Dedifferentiated amniotic fluid mesenchymal stem cell (primary cell): ENCODE measurements around the gene GNAZ.
"Not testable (repeated sequence)": the region's sequence is repeated elsewhere in the genome, so short reads cannot be mapped to it uniquely, and the experiment has no call there.

Source experiments
- DNase-seq: peaks from one replicate; pipeline ENCODE4 v3.0.0-alpha.2; 2016; ENCODE audit errors: extremely low spot score

Gene GNAZ

DNA sequence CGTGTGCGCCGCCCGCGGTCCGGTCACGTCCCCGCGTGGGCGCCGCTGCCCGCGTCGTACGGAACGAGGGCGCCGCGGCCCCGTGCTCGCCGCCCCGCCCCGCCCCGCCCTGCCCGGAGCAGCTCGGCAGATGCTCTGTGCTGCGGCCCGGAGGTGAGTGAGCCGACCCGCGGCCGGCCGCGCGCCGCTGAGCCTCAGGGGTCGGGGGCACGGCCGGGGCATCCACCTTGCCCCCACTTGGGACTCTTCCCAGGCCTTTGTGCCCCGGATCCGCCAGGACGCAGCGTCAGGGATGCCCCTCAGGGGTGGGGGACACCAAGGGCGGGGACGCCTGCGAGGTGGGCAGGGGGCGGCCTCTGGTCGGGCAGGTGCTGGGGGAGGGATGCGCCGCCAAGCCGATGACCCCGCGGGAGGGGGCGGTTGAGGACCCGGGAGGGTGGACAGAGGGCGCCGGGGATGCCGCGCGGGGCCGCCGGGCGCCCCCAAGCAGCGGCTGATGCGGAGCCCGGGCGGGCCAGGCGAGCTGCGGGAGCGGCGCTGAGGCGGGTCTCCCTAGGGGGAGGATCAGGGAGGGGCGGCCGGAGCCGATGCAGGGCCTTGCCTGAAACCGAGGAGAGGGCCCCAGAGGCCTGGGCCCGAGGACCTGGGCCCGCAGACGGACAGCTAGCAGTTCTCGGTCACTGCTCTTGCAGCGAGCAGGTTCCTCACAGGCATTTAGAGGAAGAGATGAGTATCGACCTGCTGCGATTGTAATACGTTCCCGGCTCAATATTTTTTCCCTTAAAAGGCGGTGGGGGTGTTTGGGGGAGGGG is at the start of gene GNAZ:
Gene GNAZ (plus strand): TSS at position 102 of the 812 bp plus-strand sequence. CDS start 25,177 bp downstream, outside the sequence.
- no peak for DNase-seq

- no peak for DNase-seq
Measured at GRCh38 chr22:23020659-23021293, 49.5 kb upstream of the GNAZ start.

DNA sequence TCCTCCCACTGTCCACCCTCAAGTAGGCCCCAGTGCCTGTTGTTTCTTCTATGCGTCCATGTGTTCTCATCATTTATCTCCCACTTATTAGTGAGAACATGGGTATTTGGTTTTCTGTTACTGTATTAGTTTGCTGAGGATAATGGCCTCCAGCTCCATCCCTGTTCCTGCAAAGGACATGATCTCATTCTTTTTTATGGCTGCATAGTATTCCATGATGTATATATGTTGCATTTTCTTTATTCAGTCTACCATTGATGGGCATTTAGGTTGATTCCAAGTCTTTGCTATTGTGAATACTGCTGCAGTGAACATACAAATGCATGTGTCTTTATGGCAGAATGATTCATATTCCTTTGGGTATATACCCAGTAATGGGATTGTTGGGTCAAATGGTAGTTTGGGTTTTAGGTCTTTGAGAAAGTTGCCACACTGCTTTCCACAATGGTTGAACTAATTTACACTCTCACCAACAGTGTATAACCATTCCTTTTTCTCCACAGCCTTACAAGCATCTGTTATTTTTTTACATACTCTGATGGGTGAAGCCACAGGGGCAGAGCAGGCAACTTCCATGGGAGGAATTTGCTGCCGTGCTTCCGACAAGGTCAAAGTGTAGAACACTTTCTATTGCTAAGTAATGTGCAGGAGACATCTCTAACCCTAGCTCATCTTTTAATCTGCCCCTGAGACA is 48.5 kb upstream of the GNAZ start:
- not testable (repeated sequence) for DNase-seq

DNA sequence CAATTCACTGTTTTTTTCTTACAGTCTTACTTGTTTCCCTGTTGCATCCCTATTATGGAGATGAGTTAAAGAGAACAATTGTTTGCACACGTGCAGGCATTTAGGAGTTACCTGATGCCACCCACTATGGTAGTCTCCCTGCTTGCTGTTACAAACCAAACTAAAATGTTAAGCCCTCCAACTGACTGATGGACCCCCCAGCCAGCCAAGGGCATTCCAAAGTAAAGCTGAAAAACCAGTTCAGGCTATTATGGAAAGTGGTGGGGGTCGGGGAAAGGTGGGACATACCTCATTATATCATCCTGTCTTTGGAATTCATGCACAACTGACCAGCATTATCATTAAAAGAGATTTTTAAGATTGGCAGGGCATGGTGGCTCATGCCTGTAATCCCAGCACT is 47.0 kb upstream of the GNAZ start:
- no peak for DNase-seq

GRCh38 chr22:23026777-23027176 is 43.5 kb upstream of the GNAZ start:
- DNase-seq = no peak

DNA sequence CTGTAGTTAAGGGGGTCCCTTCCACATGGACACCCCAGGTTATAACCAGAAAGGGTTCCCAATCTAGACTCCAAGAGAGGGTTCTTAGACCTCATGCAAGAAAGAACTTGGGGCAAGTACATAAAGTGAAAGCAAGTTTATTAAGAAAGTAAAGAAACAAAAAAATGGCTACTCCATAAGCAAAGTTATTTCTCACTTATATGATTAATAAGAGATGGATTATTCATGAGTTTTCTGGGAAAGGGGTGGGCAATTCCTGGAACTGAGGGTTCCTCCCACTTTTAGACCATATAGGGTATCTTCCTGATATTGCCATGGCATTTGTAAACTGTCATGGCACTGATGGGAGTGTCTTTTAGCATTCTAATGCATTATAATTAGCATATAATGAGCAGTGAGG is 42.5 kb upstream of the GNAZ start:
- not testable (repeated sequence) for DNase-seq

DNA sequence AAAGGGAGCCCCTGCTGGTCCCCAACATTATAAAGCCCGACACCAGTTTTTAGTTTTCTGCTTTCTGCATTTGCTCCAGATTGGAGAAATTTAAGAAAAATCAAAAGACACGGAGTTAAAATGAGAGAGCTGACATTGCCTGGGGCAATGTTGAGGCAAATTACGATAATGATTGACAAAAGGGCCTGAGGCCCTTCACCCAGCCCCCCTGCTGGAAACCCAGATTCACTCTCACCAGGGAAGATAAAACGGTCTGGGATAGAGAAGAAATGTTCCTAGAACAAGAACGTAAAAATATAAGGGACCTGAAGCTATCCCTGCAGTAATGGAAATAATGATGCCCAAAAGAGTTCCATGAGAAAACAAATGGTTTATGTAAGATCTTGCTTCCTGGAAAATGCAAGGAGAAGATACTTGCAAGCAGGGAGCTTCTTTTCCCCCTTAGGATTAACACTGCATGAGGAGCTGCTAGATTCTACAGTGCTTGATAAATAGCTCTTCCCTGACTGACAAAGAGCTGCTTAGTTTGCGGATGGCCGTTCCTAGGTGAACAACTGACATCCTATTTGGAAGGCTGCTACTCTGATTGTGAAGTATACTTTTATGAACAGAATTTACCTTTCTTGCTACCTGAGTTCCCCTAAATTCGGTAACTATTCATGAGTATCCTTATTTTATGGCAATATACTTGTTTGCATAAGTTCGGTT is 40.6 kb upstream of the GNAZ start:
- no peak for DNase-seq

GRCh38 chr22:23031381-23031780 is 38.9 kb upstream of the GNAZ start:
- no peak for DNase-seq

GRCh38 chr22:23031786-23032185 is 38.5 kb upstream of the GNAZ start:
- DNase-seq = no peak

DNA sequence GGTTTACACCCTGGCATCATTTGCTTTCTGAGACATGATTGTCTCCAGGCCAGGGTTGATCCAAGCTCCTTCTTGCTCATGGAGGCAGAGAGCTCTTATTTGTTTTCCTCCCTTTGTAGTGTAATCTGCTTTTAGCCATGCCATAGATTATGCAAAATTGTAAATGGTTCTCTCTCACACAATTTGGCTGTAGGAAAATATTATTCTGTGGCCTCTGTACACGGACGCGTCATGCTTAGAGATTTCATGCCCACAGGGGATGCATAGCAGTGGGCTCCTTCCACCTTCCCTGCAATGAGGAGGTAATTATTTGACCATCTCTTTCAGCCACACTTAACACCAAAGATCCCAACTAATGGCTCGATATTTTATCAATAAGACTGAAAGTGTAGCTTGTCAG is 37.7 kb upstream of the GNAZ start:
- no peak for DNase-seq

DNA sequence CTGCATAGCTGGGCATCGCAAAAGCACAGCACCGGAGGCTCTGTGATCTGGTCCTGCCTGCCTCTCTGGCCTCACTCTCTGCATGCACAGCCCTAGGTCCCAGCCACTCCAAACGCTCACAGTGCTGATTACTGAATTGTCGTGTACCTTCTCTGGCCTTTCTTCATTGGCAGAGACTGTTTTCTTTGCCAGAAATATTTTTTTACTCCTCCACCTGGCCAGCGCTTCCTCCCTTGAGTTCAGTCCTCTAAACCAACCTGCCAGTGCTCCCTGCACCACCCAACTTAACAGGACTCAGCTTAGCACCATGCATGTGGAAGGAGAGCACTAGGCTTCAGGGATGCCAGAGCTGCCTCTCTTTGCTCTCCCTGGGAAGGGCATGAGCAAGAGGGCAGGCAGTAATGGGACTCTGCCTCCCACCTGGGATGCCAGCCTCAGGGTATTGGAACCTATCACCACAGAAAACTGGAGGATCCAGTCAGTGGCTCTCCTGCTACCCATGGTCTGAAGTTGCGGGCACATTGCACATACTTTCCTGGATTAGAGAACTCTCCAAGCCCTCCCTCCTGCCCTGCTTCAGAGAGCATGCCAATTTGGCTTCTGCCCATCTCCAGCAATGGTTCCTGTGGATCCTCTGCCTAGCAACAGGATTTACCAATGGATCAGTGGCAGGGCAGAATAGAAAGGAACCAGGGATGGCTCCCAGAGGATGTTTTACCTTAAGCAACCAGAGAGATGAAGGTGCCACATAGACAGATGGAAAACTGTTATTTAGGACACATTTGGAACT is 37.0 kb upstream of the GNAZ start:
- DNase-seq = no peak

DNA sequence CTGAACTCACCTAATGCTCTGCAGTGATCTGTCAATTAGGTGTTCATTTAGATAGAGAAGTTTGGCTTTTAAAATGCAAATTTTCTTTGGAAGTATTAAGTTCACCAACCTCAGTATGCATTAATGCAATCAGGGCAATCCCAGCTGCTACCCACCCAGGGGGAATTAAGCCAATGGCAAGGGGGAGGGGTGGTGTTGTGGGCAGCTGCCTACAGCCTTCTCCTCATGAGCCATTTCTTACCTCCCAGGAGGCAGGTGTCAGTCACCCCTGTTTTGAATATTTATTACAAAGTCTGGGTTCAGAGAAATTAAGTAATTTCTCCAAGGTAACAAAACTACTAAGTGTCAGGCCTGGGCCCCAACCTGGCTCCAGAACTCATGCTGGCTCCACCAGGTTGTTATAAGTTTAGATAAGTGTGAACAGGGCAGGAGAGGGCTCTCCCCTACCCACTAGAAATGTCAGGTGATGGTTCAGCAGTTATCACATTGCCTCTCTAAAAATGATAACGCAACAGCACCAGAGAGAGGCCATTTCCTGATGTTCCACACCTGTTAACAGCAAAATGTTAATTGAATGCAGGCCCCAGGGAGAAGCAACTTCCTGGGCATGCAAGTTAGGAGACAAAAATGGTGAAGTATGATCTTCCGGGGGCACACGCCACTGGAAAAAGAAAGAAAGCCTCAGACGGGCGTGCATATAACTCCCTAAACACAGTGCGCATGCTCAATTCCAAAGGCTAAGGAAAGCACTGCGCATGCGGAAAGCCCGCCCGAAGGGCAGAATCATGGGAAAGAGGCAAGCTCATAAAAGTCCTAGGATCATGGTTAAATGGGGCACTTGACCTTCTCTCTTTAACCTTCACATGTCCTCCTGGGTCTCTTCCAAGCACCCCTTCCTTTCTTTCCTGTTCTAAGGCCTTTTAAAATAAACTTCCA is 35.4 kb upstream of the GNAZ start:
- no peak for DNase-seq

GRCh38 chr22:23035557-23036277 is 34.6 kb upstream of the GNAZ start:
- DNase-seq = no peak

DNA sequence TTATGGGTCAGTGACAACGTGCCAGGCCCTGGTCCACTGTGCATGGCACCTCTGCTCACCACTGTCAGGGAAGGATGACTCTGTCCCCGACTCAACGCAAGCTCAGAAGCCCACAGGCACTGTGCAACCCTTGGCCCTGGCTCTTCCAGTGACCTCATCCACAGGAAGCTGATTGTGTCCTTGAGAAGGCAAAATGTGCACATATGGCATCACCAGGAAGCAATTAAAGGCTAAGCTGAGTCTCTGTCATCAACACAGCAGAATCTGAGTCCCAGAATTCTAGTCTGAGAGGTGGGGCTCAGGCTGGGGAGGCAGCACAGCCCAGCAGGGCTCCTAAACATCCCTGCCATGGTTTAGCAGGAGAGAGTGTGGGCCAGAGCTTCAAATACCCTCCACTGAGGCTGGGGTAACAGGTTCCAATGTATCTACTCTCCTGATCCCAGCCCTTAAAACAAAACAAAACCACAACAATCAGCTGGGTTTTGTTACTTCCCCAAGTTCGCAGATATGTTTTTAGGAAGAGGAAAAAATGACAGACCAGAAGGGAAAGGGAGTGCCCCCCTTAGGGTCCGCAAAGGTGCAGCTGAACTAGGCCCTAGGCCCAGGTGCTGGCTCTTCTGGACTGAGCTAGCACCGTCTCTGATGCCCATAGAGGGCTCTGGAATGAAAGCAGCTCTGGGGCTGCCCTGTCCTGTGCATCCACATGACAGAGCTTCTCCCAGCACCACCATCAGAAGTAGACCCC is 33.5 kb upstream of the GNAZ start:
- no peak for DNase-seq

DNA sequence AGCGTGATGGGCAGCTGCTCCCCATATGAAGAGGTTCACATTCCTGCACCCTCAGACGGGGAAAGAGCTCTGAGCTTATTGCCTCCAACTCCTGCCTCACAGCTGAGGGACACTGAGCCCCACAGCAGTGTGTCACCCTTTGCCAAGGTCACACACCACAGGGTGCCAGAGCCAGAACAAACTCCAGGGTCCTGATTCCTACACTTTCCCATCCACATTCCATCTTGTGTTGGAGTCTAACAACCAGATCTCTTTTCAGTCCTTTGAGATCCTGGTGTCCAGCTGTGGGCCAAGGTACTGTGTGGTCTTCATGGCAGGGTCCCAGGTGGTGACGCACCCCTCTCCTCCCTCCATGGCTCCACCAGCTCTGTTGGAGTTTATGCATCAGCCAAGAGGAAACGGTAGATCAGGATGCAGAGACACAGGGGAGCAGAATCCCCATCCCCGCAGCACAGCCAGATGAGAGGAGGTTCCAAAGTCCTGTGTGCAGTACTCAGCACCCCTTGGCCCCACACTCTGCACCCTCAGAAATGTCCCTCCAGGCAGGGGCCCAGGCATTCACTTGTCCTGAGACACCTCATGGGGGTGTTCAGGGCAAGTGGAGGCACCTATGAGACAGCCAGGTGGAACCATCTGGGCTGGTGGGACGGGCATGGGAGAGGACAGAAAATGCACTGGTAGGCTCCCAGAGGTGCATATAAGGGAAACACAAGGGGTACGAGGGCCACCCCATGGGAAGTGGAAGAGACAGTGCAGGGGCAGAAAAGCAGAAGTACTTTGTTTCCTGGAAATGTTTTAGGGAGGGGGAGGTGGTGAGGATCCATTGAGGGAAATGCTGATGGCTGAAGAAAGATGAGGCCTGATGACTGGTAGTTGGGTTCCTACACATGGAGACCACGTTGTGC is 32.6 kb upstream of the GNAZ start:
- no peak for DNase-seq

GRCh38 chr22:23038334-23038642 is 32.0 kb upstream of the GNAZ start:
- no peak for DNase-seq

- DNase-seq = no peak
Measured at GRCh38 chr22:23038902-23039301, 31.4 kb upstream of the GNAZ start.

GRCh38 chr22:23042179-23042578 is 28.1 kb upstream of the GNAZ start:
- DNase-seq = no peak
